Kidney tubule cell (primary cell): ENCODE results near the gene ETV3.
"Not testable (repeated sequence)": the region's sequence is repeated elsewhere in the genome, so short reads cannot be mapped to it uniquely, and the experiment has no call there.

Experiments used
- DNase-seq: peaks from one replicate; pipeline ENCODE4 v3.0.0-alpha.2; 2018; ENCODE audit warnings: low spot score

Gene ETV3

DNA sequence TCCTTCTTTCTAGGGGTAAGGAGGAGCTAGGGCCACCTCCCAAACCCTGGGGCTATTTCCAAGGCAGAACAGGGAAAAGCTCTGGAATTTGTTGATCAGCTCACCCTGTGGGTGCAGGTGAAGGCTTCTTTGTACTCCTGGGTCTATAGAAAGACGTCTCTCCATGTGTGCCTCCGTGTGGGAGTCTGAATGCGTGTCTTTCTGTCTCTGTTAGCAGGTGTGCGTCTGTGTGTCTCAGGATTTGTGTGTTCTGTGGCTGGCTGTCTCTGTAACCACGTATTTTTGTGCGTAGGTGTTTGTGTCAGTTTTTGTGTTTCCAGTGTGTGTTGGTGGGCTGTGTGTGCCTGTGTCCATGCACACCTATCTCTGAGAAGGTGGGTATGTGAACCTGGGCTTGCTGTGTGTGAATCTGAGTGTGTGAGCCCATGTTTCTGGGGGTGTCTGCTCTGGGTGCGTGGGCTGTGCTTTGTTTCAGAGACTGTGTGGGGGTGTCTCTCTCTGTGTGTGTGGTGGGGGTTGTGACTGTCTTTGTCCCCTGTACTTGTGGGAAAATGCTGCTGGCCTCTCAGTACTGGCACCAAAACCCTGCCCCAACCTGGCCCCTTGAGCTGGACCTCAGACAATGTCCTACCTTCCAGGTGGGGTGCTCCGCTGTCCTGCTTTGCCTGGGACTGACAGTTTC lies 25.9 kb downstream of the ETV3 start:
- DNase-seq: no peak

DNA sequence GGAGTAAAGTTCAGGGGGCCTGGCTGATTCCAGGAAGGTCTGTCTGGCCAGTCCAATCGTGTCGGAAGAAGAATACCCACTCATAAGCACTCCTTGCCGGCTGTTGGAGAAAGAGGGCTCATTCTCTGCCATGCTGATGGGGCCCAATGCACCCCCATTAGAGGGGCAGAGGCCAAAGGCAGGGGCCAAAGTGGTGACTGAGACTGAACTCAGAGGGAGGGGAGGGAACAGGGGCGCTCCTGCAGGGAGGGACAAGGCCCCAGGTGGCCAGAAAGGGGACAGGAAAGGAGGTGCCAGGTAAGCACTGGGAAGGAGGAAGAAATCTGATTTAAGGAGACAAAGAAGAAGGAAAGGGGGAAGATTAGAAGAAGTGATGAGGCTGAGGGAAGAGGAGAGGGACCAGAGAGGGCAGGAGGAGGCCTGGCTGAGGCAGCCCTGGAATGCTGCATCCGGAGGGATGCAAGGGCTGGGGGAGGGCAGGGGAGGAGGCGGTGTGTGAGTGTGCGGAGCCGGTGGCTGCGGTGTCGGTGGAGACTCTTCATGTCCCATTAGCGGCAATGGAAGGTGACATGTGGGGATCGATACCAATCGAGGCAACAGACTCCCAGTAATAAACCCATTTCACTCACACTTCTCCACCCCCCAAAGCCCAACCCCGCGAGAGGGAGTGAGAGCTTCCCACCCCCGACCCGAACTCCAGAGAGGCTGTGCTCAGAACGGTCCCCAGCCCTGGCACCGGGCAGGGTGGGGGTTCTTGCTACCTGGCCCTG lies 26.6 kb downstream of the ETV3 start:
- no peak for DNase-seq

DNA sequence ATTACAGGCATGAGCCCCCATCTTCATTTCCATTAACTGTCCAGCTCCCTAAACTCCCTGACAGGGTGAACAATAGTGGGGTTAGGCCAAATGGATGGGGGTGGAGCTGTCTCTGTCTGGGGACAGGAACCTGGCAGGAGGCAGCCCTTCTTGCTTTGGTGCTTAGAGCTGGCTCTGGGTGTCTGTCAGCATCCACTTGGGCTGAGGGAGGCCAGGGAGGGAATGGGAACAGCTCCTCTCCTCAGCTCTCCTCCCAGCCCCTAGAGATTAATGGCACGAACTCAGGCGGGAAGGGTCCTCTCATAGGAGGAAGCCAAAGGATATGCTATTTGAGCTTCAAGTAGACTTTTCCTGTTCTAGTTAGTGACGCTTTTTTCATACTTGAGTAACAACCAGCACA lies 27.5 kb downstream of the ETV3 start:
- DNase-seq: no peak

DNA sequence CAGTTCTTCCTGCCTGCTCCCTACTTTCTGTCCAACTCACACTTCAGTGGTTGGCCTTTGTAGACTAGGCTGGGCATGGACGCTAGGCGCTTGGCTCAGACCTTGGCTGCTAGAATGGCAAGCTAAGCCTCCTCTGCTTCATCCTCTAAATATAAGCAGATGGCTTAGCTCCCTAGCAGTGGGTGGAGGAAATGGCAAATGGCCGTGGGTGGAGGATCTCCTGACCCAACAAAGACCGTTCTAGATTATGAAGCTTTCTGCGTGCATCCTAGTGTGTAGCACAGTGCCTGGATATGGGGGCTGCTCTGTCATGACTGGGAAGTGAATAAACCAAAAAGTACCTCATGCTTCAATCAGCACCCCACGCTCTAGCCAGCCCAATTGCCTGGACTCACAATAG lies 28.2 kb downstream of the ETV3 start:
- no peak for DNase-seq

DNA sequence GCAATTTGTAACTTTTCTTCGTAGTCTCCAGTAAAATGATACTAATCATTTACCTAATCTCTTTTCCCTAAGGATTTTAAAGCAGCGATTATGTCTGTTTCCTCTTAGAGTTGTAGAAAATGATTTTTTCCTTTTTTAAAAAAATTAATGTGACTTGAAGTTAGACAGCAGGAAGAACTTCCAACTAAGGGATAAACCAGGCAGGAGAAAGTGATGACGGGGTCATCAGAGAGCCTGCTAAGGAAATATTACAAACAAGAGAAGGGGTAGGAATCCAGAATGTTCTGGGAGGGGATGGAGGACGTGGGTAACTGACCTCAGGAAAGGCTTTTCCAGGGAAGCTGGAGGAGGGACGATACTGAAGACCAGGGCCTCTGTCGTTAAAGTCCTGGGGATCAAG lies 29.7 kb downstream of the ETV3 start:
- no peak for DNase-seq

DNA sequence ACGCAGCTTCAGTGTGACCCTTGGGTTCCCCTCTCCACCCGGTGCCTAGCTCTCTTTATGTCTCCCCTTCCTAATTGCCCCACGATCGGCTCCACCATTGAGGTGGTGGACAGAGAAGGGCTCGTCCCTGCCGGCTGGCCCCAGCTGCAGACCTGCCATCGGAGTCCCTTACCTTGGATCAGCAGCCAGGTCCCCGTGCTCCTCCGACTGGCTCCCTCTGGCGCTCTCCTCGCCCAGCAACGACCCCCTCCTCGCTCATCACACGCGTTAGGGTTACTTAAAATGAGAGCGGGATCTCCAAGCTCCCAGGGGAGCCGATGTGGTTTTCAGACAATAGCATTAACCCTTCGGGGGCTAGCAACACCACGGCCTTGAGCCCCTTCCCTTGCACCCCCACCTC lies 30.5 kb downstream of the ETV3 start:
- DNase-seq: no peak

DNA sequence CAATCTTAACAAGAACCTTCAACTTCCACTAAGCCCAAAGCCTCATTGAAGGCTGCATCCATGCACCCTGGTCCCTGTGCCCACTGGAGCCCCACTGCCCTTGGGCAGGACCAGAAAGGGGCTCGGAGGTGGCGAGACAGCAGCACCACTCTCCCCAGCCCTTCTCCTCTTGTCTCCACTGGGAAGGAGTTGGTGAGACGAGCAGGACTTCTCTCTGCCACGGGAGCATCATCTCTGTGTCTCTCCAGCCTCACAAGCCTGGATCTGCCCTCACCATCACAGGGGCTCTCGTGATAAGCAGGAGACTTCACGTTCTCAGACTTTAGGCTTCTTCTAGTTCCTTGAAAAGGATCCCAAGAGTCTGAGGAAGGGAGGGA lies 31.4 kb downstream of the ETV3 start:
- no peak for DNase-seq

DNA sequence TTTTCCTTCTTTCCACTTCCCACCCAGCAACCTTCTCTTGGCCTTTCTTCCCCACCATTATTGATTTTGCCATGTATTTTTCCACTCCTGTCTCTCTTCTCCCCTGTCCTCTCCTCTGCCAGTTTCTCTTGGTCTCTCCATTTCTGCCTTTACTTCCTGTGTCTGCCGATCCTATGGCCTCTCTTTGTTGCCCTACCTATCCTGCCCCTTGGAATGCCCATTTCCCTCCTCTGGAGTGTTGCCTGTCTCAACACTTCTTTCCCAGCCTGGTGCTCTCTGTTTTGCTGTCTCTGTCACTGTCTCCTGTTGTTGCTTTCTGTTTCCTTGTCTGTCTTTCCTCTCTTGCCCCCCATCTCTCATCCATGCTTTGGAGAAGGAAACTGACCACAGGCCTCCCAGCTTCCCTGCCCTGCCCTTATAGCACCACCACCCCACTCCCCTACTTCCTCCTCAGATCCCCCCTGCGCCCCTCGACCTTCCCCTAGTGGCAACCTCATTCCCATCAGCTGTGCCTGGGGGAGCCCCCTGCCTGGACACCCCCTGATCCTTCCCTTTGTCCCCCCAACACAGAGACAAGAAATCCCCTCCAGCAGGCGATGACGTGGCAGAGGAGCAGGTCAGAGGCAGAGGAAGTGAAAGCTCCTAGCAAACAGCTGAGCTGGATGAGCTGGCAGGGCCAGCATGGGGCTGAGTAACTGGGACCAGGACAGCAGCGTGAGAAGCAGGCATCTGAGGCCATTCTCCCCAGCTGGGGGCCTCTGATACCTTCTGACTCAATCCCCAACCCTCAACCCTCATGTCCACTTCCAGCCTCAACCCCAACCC lies 32.0 kb downstream of the ETV3 start:
- peak; percentile 75 for DNase-seq

DNA sequence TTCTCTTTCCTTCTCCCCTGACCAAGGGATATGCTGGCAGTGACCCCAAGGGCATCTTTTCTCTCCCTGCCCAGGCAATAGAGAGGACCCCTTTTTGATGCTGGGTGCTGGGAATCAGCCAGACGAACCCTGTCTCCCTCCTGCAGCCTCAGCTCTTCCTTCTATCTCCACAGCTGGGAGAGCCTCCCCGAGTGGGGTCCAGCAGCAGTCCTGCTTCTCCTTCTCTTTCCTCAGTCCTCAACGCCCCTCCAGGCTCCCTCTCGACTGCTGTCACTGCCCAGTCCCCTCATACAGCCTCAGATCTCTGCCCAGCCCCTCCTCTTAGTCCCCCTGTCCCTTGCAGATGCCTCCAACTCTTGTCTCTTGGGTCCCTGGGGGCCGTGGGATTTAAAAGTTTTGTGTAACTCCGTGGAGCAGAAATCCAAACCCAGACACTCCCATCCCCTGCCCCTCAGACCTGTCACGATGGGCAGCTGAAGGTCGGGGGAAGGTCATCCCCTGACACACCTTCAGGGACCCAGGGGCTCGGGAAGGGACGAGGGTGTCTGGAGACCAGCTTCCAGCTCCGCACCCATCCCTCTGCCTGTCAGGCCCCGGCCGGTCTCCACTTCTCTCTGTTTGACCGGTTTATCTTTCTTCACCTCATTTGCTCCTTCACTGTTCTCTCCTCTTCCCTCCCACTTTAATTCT lies 32.8 kb downstream of the ETV3 start:
- DNase-seq: no peak

DNA sequence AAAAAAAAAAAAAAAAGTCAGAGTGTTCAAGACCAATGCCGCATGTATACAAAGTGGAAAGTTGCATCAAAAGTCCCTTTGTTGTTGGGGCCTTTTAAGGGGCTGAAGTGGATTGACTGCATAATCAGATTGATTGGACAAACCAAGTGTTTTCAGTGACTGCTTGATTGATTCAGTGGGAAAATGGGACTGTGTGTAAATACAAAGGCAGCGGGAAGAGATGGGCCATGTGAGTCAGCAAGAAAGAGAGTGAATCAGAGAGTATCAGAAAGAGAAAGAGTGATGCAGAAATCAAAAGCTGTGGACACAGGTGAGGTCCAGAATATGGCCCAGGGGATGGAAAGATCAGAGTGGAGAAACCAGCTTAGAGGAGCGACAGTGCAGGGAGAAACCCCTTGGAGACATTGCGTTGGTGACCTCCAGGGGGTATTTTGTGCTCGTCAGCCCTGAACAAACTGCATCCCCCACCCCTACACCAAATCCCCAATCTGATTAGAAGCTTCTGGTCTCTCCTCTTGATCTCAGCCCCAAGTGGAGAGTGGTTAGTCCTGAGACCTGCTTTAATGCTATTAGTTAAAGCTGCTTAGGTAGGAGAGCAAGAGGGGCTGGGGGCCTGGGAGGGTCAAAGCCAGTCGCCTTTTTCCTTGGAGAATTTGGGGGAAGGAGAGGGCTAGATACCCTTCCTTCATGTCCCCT lies 33.4 kb downstream of the ETV3 start:
- DNase-seq: peak; percentile 38

DNA sequence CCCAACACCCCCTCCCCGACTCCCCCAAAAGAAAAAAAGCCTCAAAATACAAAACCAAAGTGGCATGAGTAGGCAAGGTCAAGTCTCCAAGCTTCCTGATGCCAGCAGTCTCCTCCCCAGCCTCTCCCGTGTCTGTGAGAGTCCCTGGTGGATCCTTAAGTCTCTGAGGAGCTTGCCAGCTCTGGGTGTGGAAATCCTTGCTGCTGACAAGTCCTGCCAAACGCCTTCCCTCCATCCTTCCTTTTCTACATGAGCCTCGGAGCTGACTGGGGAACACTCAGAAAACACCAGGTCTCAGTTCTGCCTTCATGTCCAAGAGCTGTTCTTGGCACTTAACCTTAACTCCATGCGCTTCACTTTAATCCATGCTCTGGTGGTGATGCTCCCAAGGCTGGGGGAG lies 34.9 kb downstream of the ETV3 start:
- DNase-seq: no peak

DNA sequence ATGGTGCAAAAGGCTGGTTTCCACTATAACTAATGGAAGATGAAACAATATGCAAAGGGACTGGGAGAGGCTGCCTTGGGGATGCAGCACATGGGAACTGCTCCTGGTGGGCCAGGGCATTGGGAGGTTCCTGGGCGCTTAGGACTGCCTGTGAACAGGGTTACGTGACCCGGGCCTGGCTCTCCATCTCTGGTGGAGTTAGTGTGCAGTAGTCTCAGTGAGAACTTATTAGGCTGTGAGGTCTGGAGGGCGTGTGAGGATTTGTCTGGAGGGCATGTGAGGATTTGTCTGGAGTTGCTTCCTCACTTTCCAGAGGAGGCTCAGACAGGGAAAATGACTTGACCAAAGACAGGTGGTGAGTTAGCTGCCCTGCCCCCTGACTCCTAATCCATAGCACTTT lies 37.0 kb downstream of the ETV3 start:
- DNase-seq: no peak

DNA sequence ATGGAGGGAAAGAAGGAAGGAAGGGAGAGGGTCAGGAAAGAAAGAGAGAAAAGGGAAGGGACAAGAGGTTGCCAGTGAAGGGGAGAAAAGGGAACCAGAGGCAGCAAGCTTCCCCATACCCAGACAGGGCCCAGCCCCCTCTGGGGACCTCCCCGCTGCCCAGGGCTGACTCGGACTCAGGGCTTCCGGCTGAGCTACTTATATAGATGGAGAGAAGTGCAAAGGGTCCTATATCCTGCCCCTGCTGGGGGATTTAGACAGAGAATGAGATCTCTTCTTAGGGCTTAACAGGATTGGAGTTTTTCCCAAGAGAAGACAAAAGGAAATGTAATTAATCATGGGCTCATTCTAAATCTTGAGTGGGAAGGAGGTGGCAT lies 38.6 kb downstream of the ETV3 start, which contains the start of gene ETV3L:
Gene ETV3L (minus strand): TSS at position 176 of the 377 bp plus-strand sequence. CDS start 285 bp downstream, outside the sequence.
- DNase-seq: no peak

DNA sequence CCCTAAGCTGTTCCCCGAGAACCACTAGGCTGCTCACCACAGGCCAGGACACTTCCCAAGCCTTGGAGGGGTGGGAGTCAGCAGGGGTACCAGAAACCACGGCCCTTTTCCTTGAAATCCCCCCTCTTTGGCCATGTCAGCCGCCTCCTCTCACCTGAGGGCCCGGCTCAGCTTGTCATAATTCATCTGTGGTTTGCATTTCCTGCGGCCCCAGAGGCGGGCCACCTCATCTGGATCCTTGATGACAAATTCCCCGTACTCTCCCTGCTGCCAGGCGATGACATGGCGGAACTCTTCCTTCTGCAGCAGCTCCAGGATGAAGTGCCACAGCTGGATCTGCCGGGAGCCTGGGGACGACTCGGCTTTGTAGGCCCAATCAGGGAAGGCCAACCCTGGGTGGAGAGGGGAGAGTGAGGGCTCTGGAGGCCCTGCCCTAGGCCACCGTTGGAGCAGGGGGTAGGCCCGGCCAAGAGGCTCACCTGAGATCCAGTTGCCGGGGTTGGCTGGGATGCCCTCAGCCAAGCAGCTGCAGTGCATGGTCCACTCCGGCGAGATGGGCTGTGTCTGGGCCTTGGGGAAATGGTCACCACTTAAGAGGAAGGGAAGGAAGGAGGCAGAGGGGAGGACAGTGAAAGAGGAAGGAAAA lies 39.1 kb downstream of the ETV3 start:
- DNase-seq: not testable (repeated sequence)

DNA sequence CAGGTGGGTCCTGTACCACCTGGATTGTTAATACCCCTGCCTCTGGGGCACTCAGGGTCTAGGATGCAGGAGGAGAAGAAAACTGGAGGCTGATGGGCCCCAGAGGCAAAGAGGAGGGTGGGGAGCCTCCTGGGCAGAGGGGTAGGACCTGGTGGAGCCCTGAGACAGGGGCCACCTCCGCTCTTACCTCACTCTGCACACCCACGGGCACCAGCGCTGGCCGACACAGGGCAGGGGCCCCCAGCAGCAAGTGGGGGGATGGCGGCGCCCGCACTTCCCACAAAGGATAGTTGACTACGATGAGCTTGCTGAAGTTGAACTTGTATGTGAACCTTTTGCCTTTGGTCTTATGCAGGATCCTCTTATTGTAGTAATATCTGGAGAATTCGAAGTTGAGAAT lies 39.7 kb downstream of the ETV3 start:
- DNase-seq: no peak

DNA sequence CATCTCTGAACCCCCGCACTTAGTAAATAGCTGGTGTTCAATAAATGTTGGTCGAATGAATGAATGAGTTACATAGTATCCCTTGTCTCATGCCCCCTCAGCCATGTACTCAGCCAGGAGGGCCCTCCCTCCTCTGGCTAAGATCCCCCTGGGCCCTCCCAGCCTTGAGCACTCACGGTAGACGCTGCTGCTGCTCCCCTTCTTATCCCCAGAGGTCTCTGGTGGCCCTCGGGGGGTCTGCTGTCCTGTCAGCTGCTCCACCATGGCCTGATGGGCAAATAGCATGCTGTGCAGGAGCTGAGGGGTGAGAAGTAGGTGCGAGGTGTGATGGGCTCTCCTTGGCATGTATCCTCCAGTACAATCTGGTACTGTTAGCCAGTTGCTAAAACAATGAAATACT lies 40.5 kb downstream of the ETV3 start:
- no peak for DNase-seq

DNA sequence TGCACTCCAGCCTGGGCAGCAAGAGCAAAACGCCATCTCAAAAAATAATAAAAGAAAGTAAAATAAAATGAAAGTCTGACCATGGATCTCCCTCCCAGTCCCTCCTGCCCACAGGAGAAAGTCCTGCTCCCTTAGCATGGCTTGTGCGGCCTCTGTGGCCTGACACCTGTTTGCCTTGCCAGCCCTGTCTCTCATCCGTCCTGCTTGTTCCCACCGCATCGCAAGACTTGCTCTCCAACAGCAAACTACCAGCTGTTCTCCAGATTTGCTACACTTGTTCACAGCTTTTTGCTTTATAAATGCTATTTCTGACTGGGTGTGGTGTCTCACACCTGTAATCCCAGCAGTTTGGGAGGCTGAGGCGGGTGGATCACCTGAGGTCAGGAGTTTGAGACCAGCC lies 41.3 kb downstream of the ETV3 start:
- no peak for DNase-seq

DNA sequence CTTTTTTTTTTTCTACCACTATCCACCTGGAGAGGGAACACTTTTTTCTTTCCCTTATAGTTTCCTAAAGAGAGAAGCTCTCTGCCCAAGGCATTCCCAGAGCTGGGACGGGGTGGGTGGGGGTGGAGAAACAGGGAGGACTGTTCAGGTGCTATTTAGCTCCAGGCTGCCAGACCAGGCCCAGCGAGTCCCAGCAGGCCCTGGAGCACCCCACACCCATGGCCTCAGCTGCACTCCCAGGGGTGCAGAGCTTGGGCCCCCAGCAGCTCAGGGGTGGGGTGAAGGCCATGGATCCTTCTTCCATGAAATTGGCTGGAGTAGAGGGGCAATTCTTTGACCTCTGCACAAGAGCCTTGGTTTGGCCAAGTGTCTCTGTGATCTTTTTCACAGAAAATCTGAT lies 42.6 kb downstream of the ETV3 start:
- DNase-seq: no peak

DNA sequence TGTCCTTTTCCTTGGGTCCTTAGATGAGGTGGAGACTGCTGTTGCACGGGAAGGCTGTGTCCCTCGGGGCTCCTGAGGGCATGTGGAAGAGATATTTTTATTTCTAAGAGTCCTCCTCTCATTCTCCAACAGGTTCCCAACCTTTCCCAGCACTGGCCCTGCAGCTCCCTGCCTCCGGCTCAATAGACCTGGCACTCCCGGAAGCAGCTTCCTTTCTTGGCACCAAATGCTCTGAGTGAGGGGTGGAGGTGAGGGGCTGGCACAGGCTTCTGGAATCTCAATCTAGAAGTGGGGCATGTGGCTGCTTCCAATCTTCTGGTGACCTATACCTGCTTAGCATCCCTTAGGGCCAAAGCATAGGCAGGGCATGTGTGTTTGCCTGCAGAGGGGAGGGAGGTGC lies 43.1 kb downstream of the ETV3 start:
- no peak for DNase-seq

DNA sequence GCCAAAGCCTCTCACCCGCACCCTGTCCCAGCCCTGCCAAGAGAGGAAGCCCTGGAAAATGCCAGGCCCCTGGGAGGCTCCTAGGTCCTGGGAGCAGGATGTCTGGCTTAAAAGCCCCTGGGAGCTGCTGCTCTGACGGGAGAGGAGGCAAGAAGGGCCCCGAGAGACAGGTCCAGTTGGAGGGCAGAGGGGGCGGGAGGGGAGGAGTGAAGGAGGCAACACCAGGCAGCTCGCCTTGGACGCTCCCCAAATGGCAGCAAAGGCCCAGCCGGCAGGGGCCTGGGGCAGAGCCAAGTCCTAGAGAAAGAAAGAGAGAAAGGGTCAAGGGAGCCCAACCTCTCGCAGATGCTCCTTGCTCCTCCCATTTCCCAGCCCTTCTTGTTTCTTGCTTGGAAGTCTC lies 45.4 kb downstream of the ETV3 start:
- DNase-seq: no peak

DNA sequence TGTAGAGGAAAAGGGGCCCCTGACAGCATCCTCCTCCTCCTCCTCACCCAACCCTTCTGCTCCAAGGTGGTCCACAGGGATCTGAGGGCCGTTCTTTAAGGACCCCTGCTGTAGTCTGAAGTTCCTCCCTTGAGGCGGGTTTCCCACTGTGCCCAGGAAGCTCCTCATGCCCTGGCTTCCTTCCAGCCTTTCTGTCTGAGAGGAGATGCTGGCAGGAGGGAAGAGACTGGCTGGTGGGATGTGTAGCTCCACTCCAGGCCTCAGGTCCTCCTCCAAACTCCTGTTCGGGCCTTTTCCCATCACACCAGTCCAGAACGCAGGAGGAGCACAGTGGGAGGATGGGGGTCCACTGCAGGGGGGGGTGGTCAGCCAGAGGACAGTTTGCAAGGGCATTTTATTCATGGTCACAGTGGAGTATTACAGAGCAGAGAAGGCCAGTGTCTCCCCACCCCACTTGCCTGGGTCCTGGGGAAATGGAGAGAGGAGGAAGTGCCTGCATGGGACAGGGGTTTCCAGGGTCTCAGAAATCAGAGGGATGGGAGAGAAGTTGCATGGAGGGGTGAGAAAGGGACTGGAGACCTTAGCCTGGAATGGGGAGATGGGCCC lies 46.4 kb downstream of the ETV3 start:
- DNase-seq: no peak
